Liver (tissue), 3 donors: ENCODE data around the gene ETV3L.

Source experiments
- CTCF ChIP-seq: fragments of 150-350 bp; IDR thresholded peaks from 2 replicates; pipeline ENCODE4 v1.5.1; 2017; ENCODE audit warnings: improper control_type of control experiment, low read depth, low read length; ENCODE audit not compliant: missing input control
- EGR1 ChIP-seq, 2 donors: IDR thresholded peaks; 2 replicates each; pipeline ENCODE4 v1.6.1; 2016 to 2018; ENCODE audit warnings: antibody characterized with exemption in 2 of 2, low read depth in 2 of 2
- JUND ChIP-seq, 2 donors: IDR thresholded peaks; 2 replicates each; pipeline ENCODE4 v1.6.1; 2016; ENCODE audit warnings: antibody characterized with exemption in 2 of 2
- RAD21 ChIP-seq, 2 donors: IDR thresholded peaks; 2 replicates each; pipeline ENCODE4 v1.6.1; 2016; ENCODE audit warnings: antibody characterized with exemption in 2 of 2, mild to moderate bottlenecking in 2 of 2
- TAF1 ChIP-seq: conservative IDR thresholded peaks from 2 replicates; pipeline ENCODE4 v1.6.1; 2016; ENCODE audit warnings: antibody characterized with exemption, mild to moderate bottlenecking
- donor health status: healthy.
- donor health status: healthy.

- TF ChIP-seq CTCF (no peak), JUND (IDR thresholded peaks at IDR 0.05) (no peak), RAD21 (IDR thresholded peaks at IDR 0.05) (no peak), TAF1 (no peak), EGR1 (IDR thresholded peaks at IDR 0.05; ENCODE audit: low read depth in 2 of 2) (no peak)
These were observed 13.3 kb downstream of the ETV3L start for GRCh38 chr1:157086299-157086698.
